Stimulated activated CD8-positive, alpha-beta memory T cell treated with anti-CD3 and anti-CD28 coated beads, Interleukin-7, amount 100 ng/mL, for 48 hours (primary cell): ENCODE measurements around the gene ZNF462.

ENCODE experiments used
- DNase-seq, 2 donors: peaks; one replicate each; pipeline ENCODE4 v3.0.0-alpha.2; 2020; ENCODE audit warnings: low read depth in 1 of 2; ENCODE audit errors: extremely low read depth in 1 of 2

The ZNF462 gene

GRCh38 chr9:107049046-107049802 lies 186.3 kb downstream of the ZNF462 start:
- no peak for DNase-seq

DNA sequence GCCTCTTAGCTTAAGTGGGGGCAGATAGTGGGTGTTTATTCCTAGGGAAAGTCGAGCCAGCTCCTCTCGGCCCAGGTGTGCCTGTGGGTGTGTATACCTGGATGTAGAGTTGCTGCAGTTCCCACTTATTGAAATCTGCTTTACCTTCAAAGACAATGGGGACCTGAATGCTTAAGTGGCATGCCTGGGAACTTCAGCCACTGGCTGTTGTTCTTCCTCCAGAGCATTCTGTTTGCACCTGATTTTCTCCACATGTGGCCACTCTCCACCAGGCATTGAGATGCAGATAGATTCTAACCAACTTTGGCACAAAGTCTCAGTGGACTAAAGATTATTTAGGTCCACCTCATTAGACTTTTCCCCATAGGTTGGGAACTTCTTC lies 186.8 kb downstream of the ZNF462 start:
- no peak for DNase-seq

DNA sequence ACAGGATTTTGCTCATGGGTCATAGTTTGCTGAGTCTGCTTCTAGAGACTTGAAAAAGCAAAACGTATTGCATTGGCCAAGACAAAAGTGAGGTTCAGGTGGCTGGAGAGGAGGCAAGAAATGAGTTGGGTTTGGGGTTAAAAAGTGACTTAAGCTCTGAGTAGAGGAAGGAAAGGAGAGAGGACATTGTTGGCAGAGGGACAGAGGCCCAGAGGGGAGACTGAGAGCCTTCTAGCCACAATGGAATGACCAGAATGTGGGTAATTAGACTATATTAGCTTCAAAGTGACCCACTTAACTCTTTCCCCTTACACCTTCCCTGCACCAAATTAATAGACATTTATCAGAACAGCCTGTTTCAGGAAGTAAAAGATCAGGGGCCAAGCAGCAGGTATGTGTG lies 188.4 kb downstream of the ZNF462 start:
- no peak for DNase-seq

- DNase-seq, result no peak
Observed at GRCh38 chr9:107054146-107054545, 191.2 kb downstream of the ZNF462 start.

GRCh38 chr9:107059220-107059619 lies 196.3 kb downstream of the ZNF462 start:
- DNase-seq, result no peak

DNA sequence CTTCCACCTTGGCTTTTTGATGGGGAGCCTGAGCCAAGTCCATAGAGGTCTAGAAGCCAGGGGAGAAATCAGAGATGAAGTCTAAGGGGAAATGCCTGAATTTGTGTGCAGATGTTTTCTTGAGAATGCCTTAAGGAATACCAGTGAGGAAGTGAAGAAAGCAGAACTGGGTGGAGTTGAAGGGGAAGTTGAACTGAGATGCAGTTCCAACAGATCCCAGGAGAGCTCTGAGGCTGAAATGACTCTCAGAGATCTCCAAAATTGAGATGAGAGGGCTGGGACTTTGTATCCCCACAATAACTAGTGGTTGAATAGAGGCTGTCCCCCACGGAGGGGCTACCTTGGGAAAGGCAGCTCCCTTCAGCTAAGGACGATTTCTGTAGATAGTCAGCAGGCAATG lies 197.1 kb downstream of the ZNF462 start:
- no peak for DNase-seq
